Esophagus (tissue), 2 donors: ENCODE measurements around the gene HSPA1L. TPM values are rescaled to one million over a fixed set of nuclear protein-coding genes. Genes with fewer than 3 reads are reported as not detected.
"Not testable (repeated sequence)": the region's sequence is repeated elsewhere in the genome, so short reads cannot be mapped to it uniquely, and the experiment has no call there.

Source experiments
- H3K27ac ChIP-seq, 2 donors: one replicate each; pipeline ENCODE4 v1.5.1; 2013; ENCODE audit warnings: low read depth in 2 of 2, mild to moderate bottlenecking in 2 of 2, inconsistent platforms in 1 of 2, low read length in 1 of 2, moderate library complexity in 1 of 2
- H3K27me3 ChIP-seq, 2 donors: one replicate each; pipeline ENCODE4 v1.6.1; 2013; ENCODE audit warnings: low read length in 2 of 2, control low read depth in 1 of 2, mild to moderate bottlenecking in 1 of 2; ENCODE audit not compliant: insufficient read depth in 2 of 2, control insufficient read depth in 1 of 2
- H3K36me3 ChIP-seq, 2 donors: one replicate each; pipeline ENCODE4 v1.6.1; 2013; ENCODE audit warnings: low read length in 1 of 2; ENCODE audit not compliant: control insufficient read depth in 2 of 2, insufficient read depth in 2 of 2
- H3K4me1 ChIP-seq, 2 donors: one replicate each; pipeline ENCODE4 v1.6.1; 2013; ENCODE audit warnings: low read length in 1 of 2; ENCODE audit not compliant: control insufficient read depth in 2 of 2, insufficient read depth in 2 of 2
- H3K4me3 ChIP-seq, 2 donors: one replicate each; pipeline ENCODE4 v1.5.1; 2013; ENCODE audit warnings: low read length in 2 of 2, mild to moderate bottlenecking in 2 of 2, low read depth in 1 of 2, moderate library complexity in 1 of 2
- H3K9me3 ChIP-seq, 2 donors: one replicate each; pipeline ENCODE4 v1.6.1; 2013; ENCODE audit warnings: mild to moderate bottlenecking in 2 of 2, low read depth in 1 of 2, low read length in 1 of 2, moderate library complexity in 1 of 2; ENCODE audit not compliant: control insufficient read depth in 2 of 2, insufficient read depth in 1 of 2
- WGBS, 2 donors: extraction: QIAGEN DNeasy Blood & Tissue Kit; methylation state at CpG; one replicate each; pipeline ENCODE4 v1.1.7; 2013; 5-methylcytosine and 5-hydroxymethylcytosine counted together
- polyA plus RNA-seq, 2 donors: library from polyadenylated mRNA; stranded (reverse); fragments of 200-250 nt; gene quantifications; one replicate each; pipeline ENCODE4 v1.2.3, GENCODE V29; 2013
- donor health status: healthy with polysubstance abuse.
- donor health status: Bipolar disorder and iron deficiency.

HSPA1L gene
- polyA plus RNA-seq, 2 donors = 0.39 to 0.42 TPM

DNA sequence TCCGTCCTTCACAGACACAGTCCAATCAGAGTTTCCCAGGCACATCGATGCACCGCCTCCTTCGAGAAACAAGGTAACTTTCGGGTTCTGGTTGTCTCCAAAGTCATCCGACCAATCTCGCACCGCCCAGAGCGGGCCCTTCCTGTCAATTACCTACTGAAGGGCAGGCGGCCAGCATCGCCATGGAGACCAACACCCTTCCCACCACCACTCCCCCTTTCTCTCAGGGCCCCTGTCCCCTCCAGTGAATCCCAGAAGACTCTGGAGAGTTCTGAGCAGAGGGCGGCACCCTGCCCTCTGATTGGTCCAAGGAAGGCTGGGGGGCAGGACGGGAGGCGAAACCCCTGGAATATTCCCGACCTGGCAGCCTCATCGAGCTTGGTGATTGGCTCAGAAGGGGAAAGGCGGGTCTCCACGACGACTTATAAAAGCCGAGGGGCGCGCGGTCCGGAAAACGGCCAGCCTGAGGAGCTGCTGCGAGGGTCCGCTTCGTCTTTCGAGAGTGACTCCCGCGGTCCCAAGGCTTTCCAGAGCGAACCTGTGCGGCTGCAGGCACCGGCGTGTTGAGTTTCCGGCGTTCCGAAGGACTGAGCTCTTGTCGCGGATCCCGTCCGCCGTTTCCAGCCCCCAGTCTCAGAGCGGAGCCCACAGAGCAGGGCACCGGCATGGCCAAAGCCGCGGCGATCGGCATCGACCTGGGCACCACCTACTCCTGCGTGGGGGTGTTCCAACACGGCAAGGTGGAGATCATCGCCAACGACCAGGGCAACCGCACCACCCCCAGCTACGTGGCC is 12.4 kb upstream of the HSPA1L start, which contains the start of gene HSPA1B:
Gene HSPA1B, plus strand, starts transcription at position 453 of the 794 bp plus-strand sequence. Its CDS starts 213 bp downstream, at position 666.
- peaks cover 0 to 5% of the 10 kb centered on the region in 2 donors for H3K4me1 ChIP-seq
- H3K4me3 ChIP-seq = peak within 1 kb of the TSS; percentile 77 to 84
- no peaks in the 10 kb centered on the region for H3K27me3 ChIP-seq
- H3K36me3 ChIP-seq = no peaks in the 10 kb centered on the region
- peak within 1 kb of the TSS; percentile 96 to 99 for H3K27ac ChIP-seq
- WGBS, 2 donors = 0 to 1% methylated on average over 48 to 52 of the region's 56 CpGs
- H3K9me3 ChIP-seq = no peaks in the 10 kb centered on the region

DNA sequence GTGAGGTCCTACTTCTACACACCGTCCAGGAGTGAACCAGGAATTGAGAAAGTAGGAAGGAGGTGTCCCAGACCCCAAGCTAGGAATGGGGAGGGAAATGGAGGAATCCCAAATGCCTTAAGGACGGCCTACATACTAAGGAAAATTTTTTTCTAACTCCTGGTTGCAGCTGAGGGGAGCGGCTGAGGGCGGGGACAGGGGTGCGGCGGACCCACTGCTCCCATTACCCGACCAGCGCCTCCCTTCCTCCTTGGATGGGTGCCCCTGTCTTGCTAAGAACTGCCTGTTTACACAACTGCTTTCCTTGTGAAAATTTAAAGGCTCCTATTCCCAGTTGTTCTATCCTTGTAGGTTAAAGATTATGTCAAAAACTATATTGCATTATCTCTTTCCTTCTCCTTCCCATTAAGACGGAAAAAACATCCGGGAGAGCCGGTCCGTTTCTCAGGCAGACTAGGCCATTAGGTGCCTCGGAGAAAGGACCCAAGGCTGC is 11.8 kb upstream of the HSPA1L start:
- H3K27ac ChIP-seq = peak overlapping the region; percentile 96 to 99
- no peaks in the 10 kb centered on the region for H3K27me3 ChIP-seq
- no peaks in the 10 kb centered on the region for H3K9me3 ChIP-seq
- H3K36me3 ChIP-seq = no peaks in the 10 kb centered on the region
- peak overlapping the region; percentile 77 to 84 for H3K4me3 ChIP-seq
- WGBS, 2 donors = 1% methylated on average over 13 of the region's 13 CpGs
- peaks cover 0 to 5% of the 10 kb centered on the region in 2 donors for H3K4me1 ChIP-seq

DNA sequence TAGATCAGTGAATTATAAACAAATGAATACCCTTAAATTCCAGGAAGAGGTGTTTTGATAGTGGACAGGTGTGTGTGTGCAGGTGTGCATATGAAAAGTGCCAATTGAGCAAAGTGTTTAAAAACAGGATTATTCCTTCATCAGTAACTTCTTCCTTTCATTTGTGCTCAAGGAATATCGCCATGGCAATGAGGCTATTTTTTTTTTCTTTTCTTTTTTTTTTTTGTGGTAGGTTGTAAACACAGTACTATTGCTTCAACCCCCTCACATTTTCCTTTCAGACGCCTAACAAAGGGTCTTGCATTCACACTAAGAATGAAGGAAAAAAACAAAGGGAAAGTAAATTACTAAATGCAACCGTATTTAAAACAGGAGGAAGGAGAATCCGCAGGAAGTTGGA is 10.5 kb upstream of the HSPA1L start:
- H3K27ac ChIP-seq = peak overlapping the region; percentile 96 to 99
- WGBS, 2 donors = 38 to 47% methylated on average over 4 of the region's 4 CpGs
- no peaks in the 10 kb centered on the region for H3K9me3 ChIP-seq
- H3K4me1 ChIP-seq = peaks cover 0 to 2% of the 10 kb centered on the region in 2 donors
- H3K27me3 ChIP-seq = no peaks in the 10 kb centered on the region
- no peak overlapping the region for H3K4me3 ChIP-seq
- no peaks in the 10 kb centered on the region for H3K36me3 ChIP-seq

DNA sequence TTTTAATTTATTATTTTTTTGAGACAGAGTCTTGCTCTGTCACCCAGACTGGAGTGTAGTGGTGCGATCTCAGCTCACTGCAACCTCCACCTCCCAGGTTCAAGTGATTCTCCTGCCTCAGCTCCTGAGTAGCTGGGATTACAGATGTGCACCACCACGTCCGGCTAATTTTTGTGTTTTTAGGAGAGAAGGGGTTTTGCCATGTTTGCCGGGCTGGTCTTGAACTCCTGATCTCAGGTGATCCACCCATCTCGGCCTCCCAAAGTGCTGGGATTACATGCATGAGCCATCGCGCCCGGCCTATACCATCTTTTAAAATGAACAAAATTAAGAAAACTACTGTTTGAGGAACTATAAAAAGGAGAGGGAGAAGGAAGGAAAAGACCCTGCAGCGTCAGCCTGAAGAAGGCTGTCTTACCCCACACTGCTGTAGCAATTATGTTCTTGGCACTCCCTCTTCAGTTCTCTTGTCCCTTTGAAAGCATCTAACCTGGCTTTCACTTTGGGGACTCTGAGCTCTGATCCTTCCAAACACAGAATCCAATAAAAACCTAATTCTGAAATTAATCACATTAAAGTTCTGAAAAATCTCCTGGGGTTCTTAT is 8.6 kb upstream of the HSPA1L start:
- not testable (repeated sequence) for H3K4me3 ChIP-seq, H3K27me3 ChIP-seq, H3K9me3 ChIP-seq, H3K4me1 ChIP-seq, H3K36me3 ChIP-seq
- peak overlapping the region; percentile 80 to 89 for H3K27ac ChIP-seq
- 53 to 63% methylated on average over 9 of the region's 9 CpGs for WGBS, 2 donors

DNA sequence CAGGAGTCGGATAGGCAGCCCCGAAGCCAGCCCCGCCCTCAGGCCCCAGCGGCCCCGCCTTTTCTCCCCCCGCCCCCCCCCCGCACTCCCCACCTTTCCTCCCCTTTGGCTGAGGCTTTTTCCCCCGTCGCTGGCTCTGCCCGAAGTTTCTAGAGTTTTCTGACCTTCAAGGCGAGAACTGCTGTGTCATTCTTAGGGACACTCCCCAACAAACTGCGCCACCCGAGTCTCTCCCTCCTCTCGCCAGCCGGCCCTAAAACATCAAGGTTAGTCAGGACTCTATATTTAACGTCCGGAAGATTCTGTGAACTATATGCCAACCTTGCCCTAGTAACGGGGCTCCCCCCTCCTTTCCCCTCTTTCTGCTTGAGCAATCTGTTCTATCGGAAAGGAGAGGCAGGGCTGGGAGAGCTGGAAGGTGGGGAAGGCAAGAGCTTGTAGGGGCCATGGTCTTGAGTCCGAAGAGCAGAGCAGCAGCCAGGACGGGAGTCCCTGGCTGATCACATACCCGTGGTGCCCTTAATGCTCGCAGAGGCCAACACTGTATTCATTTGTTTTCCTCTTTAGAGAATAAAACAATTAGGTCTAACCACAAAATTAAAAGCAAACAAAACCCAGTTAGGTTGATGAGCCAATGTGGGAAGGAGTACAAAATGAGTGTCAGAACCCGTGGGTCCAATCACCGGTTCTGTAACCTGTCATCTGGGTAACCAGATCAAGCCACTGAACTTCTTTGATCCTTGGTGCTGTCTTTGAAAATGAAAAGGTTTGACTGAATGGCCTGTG is 7.1 kb upstream of the HSPA1L start:
- peak overlapping the region; percentile 41 to 51 for H3K4me3 ChIP-seq
- WGBS, 2 donors = 0 to 1% methylated on average over 20 to 25 of the region's 25 CpGs
- peak overlapping the region; percentile 98 to 100 for H3K27ac ChIP-seq
- no peaks in the 10 kb centered on the region for H3K36me3 ChIP-seq
- H3K27me3 ChIP-seq = no peaks in the 10 kb centered on the region
- peaks cover 0 to 2% of the 10 kb centered on the region in 2 donors for H3K4me1 ChIP-seq
- no peaks in the 10 kb centered on the region for H3K9me3 ChIP-seq

DNA sequence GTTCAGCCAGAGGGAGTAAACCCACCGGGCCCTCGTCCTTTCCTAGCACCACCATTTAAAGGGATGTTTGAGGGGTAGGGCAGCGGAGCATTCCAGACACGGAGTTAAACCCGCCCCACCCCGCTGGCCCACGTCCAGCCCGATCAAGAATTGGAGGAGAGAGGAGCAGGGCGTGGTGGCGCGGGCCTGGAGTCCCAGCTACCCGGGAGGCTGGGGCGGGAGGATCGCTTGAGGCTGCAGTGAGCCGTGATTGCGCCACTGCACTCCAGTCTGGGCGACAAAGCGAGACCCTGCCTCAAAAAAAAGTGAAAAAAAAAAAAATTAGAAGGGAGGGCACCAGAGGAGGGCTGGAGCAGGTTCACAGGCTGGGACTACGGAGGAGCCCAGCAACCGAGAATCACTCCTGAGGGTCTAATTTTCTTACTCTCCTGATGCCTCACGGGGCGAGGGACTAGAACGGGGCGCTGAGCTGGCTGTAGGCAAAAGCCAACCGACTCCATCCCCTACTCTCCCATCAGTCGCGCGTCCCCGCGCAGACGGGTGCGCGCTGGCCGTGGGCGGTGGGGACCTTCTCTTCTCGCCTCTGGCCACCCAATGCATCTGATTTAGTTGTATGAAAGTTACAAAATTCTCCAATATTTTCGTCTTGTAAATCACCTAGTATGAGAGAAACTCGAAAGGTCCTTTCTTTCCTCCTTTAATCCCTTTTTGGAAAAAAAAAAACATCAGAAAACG is 6.4 kb upstream of the HSPA1L start:
- WGBS, 2 donors = 3% methylated on average over 39 of the region's 39 CpGs
- no peaks in the 10 kb centered on the region for H3K36me3 ChIP-seq
- no peaks in the 10 kb centered on the region for H3K27me3 ChIP-seq
- H3K9me3 ChIP-seq = no peaks in the 10 kb centered on the region
- peak overlapping the region; percentile 98 to 100 for H3K27ac ChIP-seq
- H3K4me3 ChIP-seq = peak overlapping the region; percentile 44 to 51
- peaks cover 0 to 2% of the 10 kb centered on the region in 2 donors for H3K4me1 ChIP-seq

DNA sequence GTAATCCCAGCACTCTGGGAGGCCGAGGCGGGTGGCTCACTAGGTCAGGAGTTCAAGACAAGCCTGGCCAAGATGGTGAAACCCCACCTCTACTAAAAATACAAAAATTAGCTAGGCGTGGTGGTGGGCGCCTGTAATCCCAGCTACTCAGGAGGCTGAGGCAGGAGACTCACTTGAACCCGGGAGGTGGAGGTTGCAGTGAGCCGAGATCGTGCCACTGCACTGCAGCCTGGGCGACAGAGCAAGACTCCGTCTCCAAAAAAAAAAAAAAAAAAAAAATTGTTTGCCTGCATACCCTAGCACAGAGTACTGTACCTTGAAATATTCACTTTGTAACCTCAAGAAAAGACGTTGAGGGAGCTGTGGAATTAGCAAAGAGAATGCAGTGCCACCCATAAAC is 5.3 kb upstream of the HSPA1L start:
- not testable (repeated sequence) for H3K4me3 ChIP-seq, H3K4me1 ChIP-seq, H3K9me3 ChIP-seq, H3K36me3 ChIP-seq, H3K27me3 ChIP-seq
- 64 to 68% methylated on average over 10 of the region's 10 CpGs for WGBS, 2 donors
- H3K27ac ChIP-seq = peak overlapping the region; percentile 37 to 58

DNA sequence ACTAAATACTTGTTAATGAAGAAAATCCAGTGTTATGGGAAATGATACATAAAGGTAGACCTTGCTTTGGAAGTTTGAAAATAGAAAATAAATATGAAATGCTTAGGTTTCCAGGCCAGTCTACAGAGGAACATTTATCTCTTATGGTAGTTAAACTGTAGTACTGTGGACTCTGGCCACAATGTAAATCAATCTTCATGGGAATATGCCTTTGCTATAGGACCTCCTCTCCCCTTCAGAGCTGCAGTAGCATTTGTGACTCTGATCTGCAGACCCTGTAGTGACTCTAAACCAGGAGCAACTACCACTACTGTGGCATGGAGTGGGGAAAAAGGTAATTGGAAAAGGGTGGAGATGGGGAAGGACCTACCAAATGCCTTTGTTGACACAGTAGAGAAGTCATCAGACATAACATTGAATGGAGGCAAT is 4.8 kb upstream of the HSPA1L start:
- H3K27ac ChIP-seq = peak overlapping the region; percentile 53 to 76
- H3K4me1 ChIP-seq = peaks cover 2% of the 10 kb centered on the region in 2 donors
- H3K4me3 ChIP-seq = no peak overlapping the region

More for the DNA sequence above, 4.8 kb upstream of the HSPA1L start:
- H3K9me3 ChIP-seq = no peaks in the 10 kb centered on the region
- H3K27me3 ChIP-seq = no peaks in the 10 kb centered on the region
- H3K36me3 ChIP-seq = no peaks in the 10 kb centered on the region
